Stimulated activated naive CD8-positive, alpha-beta T cell treated with anti-CD3 and anti-CD28 coated beads, Interleukin-15, Interleukin-2, amounts not matched to agents 100 ng/mL and 50 ng/mL, for 24 hours (primary cell): ENCODE data around the gene ERP29.

ENCODE experiments used
- H3K27ac Mint-ChIP-seq: one replicate; pipeline ENCODE4 v1.8.0; 2021; ENCODE audit warnings: mild to moderate bottlenecking, mixed read lengths
- H3K27me3 Mint-ChIP-seq: one replicate; pipeline ENCODE4 v1.8.0; 2021; ENCODE audit warnings: mixed read lengths
- H3K36me3 Mint-ChIP-seq: one replicate; pipeline ENCODE4 v1.8.0; 2021; ENCODE audit warnings: low read depth, mixed read lengths
- H3K4me1 Mint-ChIP-seq: one replicate; pipeline ENCODE4 v1.8.0; 2021; ENCODE audit warnings: low read depth, mixed read lengths
- H3K4me3 Mint-ChIP-seq: one replicate; pipeline ENCODE4 v1.8.0; 2021; ENCODE audit warnings: mild to moderate bottlenecking, mixed read lengths
- H3K9me3 Mint-ChIP-seq: one replicate; pipeline ENCODE4 v1.8.0; 2021; ENCODE audit warnings: mixed read lengths

Gene ERP29

DNA sequence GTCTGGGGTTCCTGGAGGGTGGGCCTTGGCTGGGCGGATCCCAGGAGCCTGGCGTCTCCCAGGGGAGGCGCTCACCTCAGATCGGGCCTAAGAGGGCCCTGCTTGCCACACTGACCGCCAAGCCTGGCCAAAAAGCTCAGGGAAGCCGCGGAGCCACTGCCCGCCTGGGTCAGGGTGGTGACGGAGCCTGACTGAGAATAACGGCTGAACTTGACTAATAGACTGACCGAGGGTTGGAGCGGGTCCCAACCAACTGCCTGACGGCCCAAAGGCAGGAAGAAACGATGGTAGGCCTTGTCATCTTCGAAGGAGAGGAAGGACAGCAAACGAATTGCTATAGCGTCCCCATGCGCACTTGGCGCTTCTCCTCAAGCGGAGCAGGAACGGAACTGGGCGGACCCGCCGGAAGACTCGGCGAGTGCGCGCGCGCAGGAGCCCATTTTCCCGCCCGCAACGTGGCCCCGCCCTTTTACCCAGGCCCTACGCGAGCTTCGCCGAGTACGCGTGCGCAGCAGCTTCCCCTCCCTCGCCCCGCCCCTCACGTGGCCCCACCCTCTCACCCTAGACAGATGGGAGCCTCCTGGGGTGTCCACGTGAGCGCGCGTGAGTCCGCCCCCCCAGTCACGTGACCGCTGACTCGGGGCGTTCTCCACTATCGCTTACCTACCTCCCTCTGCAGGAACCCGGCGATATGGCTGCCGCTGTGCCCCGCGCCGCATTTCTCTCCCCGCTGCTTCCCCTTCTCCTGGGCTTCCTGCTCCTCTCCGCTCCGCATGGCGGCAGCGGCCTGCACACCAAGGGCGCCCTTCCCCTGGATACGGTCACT is at the start of gene ERP29, which contains the start of gene TMEM116:
TSS of gene ERP29 (plus strand) at position 652 of the 826 bp plus-strand sequence. CDS start at position 692, 40 bp downstream.
TSS of gene TMEM116 (minus strand) at position 391 of the 826 bp plus-strand sequence. CDS start 7,895 bp downstream, outside the sequence.
- H3K4me3 Mint-ChIP-seq = peak within 1 kb of the TSS; percentile 99

DNA sequence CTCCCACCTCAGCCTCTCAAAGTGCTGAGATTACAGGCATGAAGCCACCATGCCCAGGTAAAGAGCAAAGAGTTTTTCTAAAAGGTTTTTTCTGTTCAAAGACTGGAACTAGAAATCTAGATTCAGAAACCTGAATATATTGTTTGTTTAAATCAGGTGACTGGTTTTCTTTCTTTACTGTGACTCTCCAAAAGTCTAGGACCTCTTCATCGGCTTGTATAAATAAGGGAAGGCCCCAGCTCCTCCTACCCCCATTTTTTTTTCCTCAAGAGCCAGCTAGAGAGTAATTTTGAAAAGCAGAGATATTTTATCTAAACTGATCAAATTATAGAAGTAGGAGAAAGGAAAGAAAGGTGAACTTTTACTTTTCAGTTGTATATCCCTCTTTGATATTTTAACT is 48.3 kb upstream of the ERP29 start:
- Mint-ChIP-seq H3K4me3 (no peak overlapping the region), H3K27ac (no peak overlapping the region), H3K36me3 (peaks cover 22% of the 10 kb centered on the region), H3K4me1 (no peaks in the 10 kb centered on the region), H3K9me3 (peaks cover 6% of the 10 kb centered on the region), H3K27me3 (no peaks in the 10 kb centered on the region)

More for the DNA sequence above, at the start of gene ERP29, which contains the start of gene TMEM116:
- peaks cover 34% of the 10 kb centered on the region for H3K36me3 Mint-ChIP-seq
- H3K4me1 Mint-ChIP-seq = peaks cover 58% of the 10 kb centered on the region
- peak within 1 kb of the TSS; percentile 98 for H3K27ac Mint-ChIP-seq
- H3K9me3 Mint-ChIP-seq = peaks cover 7% of the 10 kb centered on the region
- no peaks in the 10 kb centered on the region for H3K27me3 Mint-ChIP-seq

DNA sequence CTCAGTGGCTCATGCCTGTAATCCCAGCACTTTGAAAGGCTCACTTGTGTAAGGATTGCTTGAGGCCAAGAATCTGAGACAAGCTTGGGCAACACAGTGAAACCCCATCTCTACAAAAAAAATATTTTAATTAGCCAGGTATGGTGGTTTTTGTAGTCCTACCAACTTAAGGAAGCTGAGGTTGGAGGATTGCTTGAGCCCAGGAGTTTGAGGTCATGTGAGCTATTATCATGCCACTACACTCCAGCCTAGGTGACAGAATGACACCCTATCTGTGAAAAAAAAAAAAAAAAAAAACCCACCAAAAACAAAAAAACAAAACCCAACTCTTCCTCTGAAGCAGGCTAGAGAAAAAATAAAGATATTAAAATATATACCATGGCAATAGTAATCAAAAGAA is 41.4 kb upstream of the ERP29 start:
- Mint-ChIP-seq H3K27ac (no peak overlapping the region), H3K4me1 (peaks cover 4% of the 10 kb centered on the region), H3K27me3 (no peaks in the 10 kb centered on the region), H3K4me3 (no peak overlapping the region), H3K9me3 (no peaks in the 10 kb centered on the region), H3K36me3 (peaks cover 7% of the 10 kb centered on the region)

DNA sequence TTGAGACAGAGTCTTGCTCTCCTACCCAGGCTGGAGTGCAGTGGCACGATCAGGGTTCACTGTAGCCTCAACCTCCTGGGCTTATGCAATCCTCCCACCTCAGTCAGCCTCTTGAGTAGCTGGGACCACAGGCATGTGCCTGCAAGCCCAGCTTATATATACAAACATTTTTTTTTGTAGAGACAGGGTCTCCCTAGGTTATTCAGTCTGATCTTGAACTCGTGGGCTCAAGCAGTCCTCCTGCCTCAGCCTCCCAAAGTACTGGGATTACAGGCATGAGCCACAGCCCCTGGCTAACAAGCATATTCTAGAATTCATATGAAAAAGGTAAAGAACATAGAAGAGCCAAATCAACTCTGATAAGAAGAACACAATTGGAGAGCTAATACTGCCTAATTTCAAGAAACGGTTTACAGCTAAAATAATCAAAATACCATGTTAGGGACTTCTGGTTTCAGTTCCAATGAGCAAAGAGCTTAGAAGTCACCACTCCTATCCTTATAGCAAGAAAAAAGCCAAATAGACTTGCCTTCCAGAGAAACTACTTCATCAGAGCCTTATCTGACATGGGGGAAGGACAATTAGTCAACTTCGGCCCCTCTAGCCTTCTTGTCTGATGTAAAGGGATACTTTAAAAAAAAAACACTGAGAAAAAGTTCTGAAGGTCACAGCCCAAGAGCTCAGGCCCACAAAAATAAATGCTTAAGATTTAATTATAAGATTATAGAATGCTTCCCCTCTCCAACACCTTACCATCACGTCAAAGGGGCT is 37.9 kb upstream of the ERP29 start:
- H3K4me3 Mint-ChIP-seq = no peak overlapping the region
- H3K27me3 Mint-ChIP-seq = no peaks in the 10 kb centered on the region
- H3K9me3 Mint-ChIP-seq = no peaks in the 10 kb centered on the region
- H3K4me1 Mint-ChIP-seq = peaks cover 13% of the 10 kb centered on the region
- H3K36me3 Mint-ChIP-seq = peaks cover 7% of the 10 kb centered on the region
- H3K27ac Mint-ChIP-seq = peak overlapping the region; percentile 11

DNA sequence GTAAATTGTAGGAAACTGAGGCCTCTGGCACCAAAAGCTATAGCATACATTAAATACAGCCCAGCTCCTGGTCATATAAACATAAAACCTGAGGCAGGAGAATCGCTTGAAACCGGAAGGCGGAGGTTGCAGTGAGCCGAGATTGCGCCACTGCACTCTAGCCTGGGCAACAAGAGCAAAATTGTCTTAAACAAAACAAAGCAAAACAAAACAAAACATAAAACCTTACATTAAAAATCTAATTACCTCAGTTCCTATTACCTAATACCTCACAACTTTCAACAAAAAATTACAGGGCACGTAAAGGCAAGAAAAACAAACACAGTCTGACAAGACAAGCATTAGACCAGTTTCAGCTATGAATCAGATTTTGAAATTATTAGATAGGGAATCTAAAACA is 36.9 kb upstream of the ERP29 start:
- Mint-ChIP-seq H3K27ac (no peak overlapping the region), H3K4me1 (peaks cover 13% of the 10 kb centered on the region), H3K36me3 (peaks cover 1% of the 10 kb centered on the region), H3K27me3 (no peaks in the 10 kb centered on the region), H3K9me3 (no peaks in the 10 kb centered on the region), H3K4me3 (no peak overlapping the region)

DNA sequence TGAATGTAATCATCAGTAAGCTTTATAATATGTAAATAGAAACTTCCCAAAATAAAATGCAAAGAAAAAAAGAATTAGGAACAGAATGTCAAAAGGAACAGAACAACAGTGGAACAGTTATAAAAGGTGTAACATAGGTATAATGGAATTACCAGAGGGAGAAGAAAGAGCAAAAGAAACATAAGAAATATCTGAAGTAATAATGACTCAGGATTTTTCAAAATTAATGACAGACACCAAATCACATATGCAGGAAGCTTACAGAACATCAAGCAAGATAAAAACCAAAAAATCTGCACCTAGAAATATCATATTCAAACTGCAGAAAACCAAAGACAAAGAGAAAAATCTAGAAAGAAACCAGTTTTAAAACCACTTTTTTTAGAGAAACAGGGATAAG is 36.4 kb upstream of the ERP29 start:
- Mint-ChIP-seq H3K4me3 (no peak overlapping the region), H3K9me3 (no peaks in the 10 kb centered on the region), H3K27me3 (no peaks in the 10 kb centered on the region), H3K36me3 (no peaks in the 10 kb centered on the region), H3K4me1 (peaks cover 13% of the 10 kb centered on the region), H3K27ac (peak overlapping the region; percentile 32)

DNA sequence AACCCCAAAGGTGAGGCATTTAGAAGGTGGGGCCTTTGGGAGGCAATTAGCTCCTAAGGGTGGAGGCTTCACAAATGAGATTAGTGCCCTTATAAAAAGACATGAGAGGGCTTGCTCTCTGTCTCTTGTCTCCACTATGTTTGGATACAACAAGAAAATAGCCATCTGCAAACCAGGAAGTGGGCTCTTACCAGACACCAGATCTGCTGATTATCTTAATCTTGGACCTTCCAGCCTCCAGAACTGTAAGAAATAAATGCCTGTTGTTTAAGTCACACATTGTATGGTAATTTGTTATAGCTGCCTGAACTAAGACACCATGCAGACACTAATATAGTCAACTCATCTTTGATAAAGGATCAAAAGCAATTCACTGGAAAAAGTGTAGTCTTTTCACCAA is 34.7 kb upstream of the ERP29 start:
- Mint-ChIP-seq H3K9me3 (no peaks in the 10 kb centered on the region), H3K36me3 (no peaks in the 10 kb centered on the region), H3K4me3 (no peak overlapping the region), H3K27ac (peak overlapping the region; percentile 21), H3K4me1 (peaks cover 13% of the 10 kb centered on the region), H3K27me3 (no peaks in the 10 kb centered on the region)

DNA sequence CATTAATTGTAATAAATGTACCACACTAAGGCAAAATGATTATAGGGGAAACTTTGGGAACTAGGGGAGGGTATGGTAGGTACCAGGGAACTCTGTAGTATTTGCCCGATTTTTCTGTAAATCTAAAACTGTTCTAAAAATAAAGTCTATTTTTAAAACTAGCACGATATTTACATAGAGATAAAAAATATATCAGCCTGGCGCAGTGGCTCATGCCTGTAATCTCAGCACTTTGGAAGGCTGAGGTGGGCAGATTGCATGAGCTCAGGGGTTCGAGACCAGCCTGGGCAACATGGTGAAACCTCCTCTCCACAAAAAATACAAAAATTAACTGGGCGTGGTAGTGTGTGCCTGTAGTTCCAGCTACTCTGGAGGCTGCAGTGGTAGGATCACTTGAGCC is 32.6 kb upstream of the ERP29 start:
- Mint-ChIP-seq H3K4me1 (peaks cover 13% of the 10 kb centered on the region), H3K36me3 (no peaks in the 10 kb centered on the region)

DNA sequence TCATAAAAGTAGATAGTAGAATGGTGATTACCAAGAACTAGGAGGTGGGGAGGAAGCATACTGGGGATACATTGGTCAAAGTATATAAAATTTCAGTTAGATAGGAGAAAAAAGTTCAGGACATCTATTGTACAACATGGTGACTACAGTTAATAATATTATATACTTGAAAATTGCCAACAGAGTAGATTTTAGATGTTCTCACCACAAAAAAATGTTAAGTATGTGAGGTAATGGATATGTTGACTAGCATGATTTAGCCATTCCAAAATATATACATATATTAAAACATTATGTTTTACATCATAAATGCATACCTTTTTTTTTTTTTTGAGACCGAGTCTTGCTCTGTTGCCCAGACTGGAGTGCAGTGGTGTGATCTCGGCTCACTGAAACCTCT is 31.2 kb upstream of the ERP29 start:
- Mint-ChIP-seq H3K27me3 (no peaks in the 10 kb centered on the region), H3K9me3 (no peaks in the 10 kb centered on the region), H3K4me3 (no peak overlapping the region), H3K36me3 (no peaks in the 10 kb centered on the region), H3K27ac (no peak overlapping the region), H3K4me1 (peaks cover 7% of the 10 kb centered on the region)

More for the DNA sequence above, 32.6 kb upstream of the ERP29 start:
- H3K27ac Mint-ChIP-seq = no peak overlapping the region
- no peaks in the 10 kb centered on the region for H3K9me3 Mint-ChIP-seq
- H3K27me3 Mint-ChIP-seq = no peaks in the 10 kb centered on the region
- H3K4me3 Mint-ChIP-seq = no peak overlapping the region

DNA sequence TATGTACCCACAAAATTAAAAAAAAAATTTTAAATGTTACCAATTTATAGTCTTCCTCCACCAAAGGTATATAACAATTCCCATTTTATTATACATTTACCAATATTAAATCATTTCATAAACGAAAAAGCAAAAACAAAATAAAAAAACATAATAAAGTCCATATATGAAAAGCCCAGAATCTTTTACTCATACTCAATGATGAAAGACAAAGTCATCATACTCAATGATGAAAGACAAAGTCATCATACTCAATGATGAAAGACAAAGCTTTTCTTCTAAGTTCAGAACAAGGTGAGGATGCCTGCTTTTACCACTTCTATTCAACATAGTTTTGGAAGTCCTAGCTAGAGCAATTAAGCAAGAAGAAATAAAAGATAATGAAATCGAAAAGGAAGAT is 28.4 kb upstream of the ERP29 start:
- peaks cover 3% of the 10 kb centered on the region for H3K36me3 Mint-ChIP-seq
- no peak overlapping the region for H3K27ac Mint-ChIP-seq
- H3K9me3 Mint-ChIP-seq = no peaks in the 10 kb centered on the region
- peaks cover 4% of the 10 kb centered on the region for H3K4me1 Mint-ChIP-seq
- no peak overlapping the region for H3K4me3 Mint-ChIP-seq
- H3K27me3 Mint-ChIP-seq = no peaks in the 10 kb centered on the region

DNA sequence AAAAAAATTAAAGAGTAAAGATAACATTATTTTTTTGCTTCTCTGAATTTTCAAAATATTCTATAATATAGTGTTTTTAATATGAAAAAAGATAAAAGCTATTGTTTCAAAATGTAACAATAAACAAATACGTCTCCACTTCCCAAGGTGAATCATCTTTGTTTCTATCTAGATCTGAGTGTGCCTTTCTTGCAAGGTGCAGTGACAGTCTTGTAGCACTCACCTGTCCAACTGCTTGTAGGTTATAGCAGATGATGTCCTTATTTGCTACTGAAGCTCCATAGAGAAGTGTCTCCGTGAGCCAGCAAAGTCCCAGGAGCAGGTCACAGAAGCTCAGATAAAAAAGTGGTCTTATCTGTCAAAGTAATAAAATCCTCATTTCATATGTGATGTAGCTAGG is 21.7 kb upstream of the ERP29 start:
- peaks cover 3% of the 10 kb centered on the region for H3K36me3 Mint-ChIP-seq
- H3K4me1 Mint-ChIP-seq = peaks cover 51% of the 10 kb centered on the region
- no peaks in the 10 kb centered on the region for H3K27me3 Mint-ChIP-seq
- H3K27ac Mint-ChIP-seq = peak overlapping the region; percentile 64
- no peak overlapping the region for H3K4me3 Mint-ChIP-seq
- H3K9me3 Mint-ChIP-seq = no peaks in the 10 kb centered on the region

DNA sequence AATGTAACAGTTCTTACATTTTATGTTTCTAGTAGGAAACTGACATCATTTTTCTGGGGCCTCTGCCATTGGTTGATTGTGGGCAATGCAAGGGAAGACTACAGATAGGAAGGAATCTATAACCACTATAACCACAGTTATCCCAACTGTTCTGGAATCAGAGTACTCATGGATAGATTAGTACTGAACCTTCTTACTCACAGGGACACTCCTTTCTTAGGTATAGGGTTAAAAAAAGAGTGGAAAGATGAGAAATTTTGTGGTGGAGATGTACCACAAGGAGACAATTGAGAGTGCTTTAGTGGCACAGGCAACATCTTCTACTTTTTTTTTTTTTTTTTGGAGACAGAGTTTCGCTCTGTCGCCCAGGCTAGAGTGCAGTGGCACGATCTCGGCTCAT is 21.3 kb upstream of the ERP29 start:
- H3K27ac Mint-ChIP-seq = peak overlapping the region; percentile 64
- peaks cover 3% of the 10 kb centered on the region for H3K36me3 Mint-ChIP-seq
- no peaks in the 10 kb centered on the region for H3K27me3 Mint-ChIP-seq
- H3K4me1 Mint-ChIP-seq = peaks cover 54% of the 10 kb centered on the region
- H3K9me3 Mint-ChIP-seq = no peaks in the 10 kb centered on the region
- H3K4me3 Mint-ChIP-seq = no peak overlapping the region

DNA sequence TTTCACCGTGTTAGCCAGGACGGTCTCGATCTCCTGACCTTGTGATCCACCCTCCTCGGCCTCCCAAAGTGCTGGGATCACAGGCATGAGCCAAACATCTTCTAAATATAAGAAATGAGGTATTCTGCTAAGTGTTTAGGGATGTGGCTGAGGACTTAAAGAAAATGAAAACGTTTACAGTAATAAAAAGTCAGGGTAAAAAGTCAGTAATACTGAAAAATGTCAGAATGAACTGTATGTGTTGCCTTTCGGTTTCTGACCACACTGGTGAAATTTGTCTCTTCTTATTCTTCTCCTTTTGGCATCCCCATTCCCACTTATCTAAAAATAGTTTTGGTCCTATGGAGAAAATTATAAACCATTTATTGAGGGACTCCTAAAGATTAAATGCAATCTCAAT is 20.8 kb upstream of the ERP29 start:
- Mint-ChIP-seq H3K4me3 (peak overlapping the region; percentile 5), H3K27ac (no peak overlapping the region), H3K4me1 (peaks cover 59% of the 10 kb centered on the region), H3K9me3 (no peaks in the 10 kb centered on the region), H3K27me3 (no peaks in the 10 kb centered on the region), H3K36me3 (peaks cover 3% of the 10 kb centered on the region)

DNA sequence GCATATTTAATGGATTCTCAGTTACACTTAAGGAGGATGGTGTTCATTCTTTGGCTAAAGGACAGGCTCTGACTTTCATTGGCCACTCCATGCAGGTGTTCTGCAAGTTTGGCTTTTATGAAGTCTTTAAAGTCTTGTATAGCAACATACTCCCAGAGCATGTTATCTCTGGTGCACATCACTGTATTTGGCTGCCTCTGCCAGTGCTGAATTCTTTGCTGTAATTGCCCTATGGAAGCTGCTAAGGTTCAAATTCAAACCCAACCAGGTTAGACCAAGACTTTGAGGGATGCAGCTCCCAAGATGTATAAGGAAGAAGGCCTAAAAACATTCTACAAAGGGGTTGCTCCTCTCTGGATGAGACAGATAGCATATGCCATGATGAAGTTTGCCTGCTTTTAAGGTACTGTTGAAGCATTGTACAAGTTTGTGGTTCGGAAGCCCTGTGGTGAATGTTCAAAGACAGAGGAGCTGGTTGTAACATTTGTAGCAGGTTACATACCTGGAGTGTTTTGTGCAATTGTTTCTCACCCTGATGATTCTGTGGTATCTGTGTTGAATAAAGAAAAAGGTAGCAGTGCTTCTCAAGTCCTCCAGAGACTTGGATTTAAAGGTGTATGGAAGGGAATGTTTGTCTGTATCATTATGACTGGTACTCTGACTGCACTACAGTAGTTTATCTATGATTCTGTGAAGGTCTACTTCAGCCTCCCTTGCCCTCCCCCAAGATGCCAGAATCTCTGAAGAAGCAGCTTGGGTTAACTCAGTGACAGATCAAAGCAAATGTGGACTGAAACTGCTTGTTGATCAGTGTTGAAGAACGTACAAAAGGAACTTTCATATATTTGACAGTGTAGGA is 19.7 kb upstream of the ERP29 start:
- H3K27me3 Mint-ChIP-seq = no peaks in the 10 kb centered on the region
- H3K4me3 Mint-ChIP-seq = peak overlapping the region; percentile 85
- peaks cover 3% of the 10 kb centered on the region for H3K36me3 Mint-ChIP-seq
- peak overlapping the region; percentile 12 for H3K27ac Mint-ChIP-seq
- peaks cover 68% of the 10 kb centered on the region for H3K4me1 Mint-ChIP-seq
- no peaks in the 10 kb centered on the region for H3K9me3 Mint-ChIP-seq
